Fibroblast of pulmonary artery (primary cell): ENCODE results near the gene GRIN2A.

Experiments used
- DNase-seq: peaks from one replicate; pipeline ENCODE4 v3.0.0-alpha.2; 2010; ENCODE audit warnings: low read depth
- H3K4me3 ChIP-seq: replicated peaks from 2 replicates; pipeline ENCODE4 v1.5.1; 2011; ENCODE audit warnings: low read depth, mild to moderate bottlenecking, control low read depth, low read length, moderate library complexity
- CTCF ChIP-seq: IDR thresholded peaks from 2 replicates; pipeline ENCODE4 v1.5.1; 2011; ENCODE audit warnings: mild to moderate bottlenecking, control low read depth, low read length, inconsistent platforms; ENCODE audit errors: missing control alignments

Gene GRIN2A

GRCh38 chr16:10031473-10031872 lies 150.8 kb downstream of the GRIN2A start:
- no peak for DNase-seq
- TF ChIP-seq CTCF: no peak
- H3K4me3 ChIP-seq: no peak overlapping the region

GRCh38 chr16:10028644-10029043 lies 153.6 kb downstream of the GRIN2A start:
- TF ChIP-seq CTCF: no peak
- H3K4me3 ChIP-seq: no peak overlapping the region
- DNase-seq: no peak

GRCh38 chr16:10027553-10027952 lies 154.7 kb downstream of the GRIN2A start:
- no peak overlapping the region for H3K4me3 ChIP-seq
- DNase-seq: no peak
- no peak for TF ChIP-seq CTCF

GRCh38 chr16:10026593-10026992 lies 155.6 kb downstream of the GRIN2A start:
- TF ChIP-seq CTCF: no peak
- DNase-seq: no peak
- no peak overlapping the region for H3K4me3 ChIP-seq

- H3K4me3 ChIP-seq: no peak overlapping the region
- DNase-seq: no peak
- TF ChIP-seq CTCF: no peak
Measured at GRCh38 chr16:10022098-10022497, 160.1 kb downstream of the GRIN2A start.

GRCh38 chr16:10020866-10021265 lies 161.4 kb downstream of the GRIN2A start:
- no peak for TF ChIP-seq CTCF
- DNase-seq: no peak
- H3K4me3 ChIP-seq: no peak overlapping the region

GRCh38 chr16:10016752-10017151 lies 165.5 kb downstream of the GRIN2A start:
- TF ChIP-seq CTCF: no peak
- DNase-seq: no peak
- H3K4me3 ChIP-seq: no peak overlapping the region
